SU-DHL-6 (cell line): ENCODE measurements around the gene ASB15.

Source experiments
- H2AFZ ChIP-seq: fragments of 200-600 bp; sonication (generic); 2 replicates; pipeline ENCODE4 v1.6.1; 2014; ENCODE audit warnings: low read depth, mild to moderate bottlenecking, moderate library complexity, mixed read lengths, antibody characterized with exemption, low read length; ENCODE audit not compliant: severe bottlenecking
- H3F3A ChIP-seq: fragments of 200-600 bp; shearing (Covaris generic); 2 replicates; pipeline ENCODE4 v1.6.0; 2016; ENCODE audit warnings: antibody characterized with exemption, mild to moderate bottlenecking; ENCODE audit not compliant: insufficient read depth
- H3K27ac ChIP-seq: fragments of 200-600 bp; sonication (generic); 2 replicates; pipeline ENCODE4 v1.5.1; 2016; ENCODE audit warnings: low read depth, mild to moderate bottlenecking, low read length, moderate library complexity, mixed read lengths
- H3K27me3 ChIP-seq: fragments of 200-600 bp; sonication (generic), shearing (Covaris generic); 2 replicates; pipeline ENCODE4 v1.6.0; 2014; ENCODE audit warnings: mild to moderate bottlenecking, low read length
- H3K36me3 ChIP-seq: fragments of 200-600 bp; sonication (generic); 2 replicates; pipeline ENCODE4 v1.6.1; 2014; ENCODE audit warnings: mild to moderate bottlenecking, low read length, mixed read lengths
- H3K4me2 ChIP-seq: fragments of 300-600, 200-600 bp; shearing (Covaris generic), sonication (generic); 2 replicates; pipeline ENCODE4 v1.6.0; 2014; ENCODE audit warnings: low read length, low read depth, mild to moderate bottlenecking; ENCODE audit not compliant: poor library complexity, severe bottlenecking
- H3K4me3 ChIP-seq: fragments of 200-600 bp; sonication (generic); 2 replicates; pipeline ENCODE4 v1.5.1; 2014; ENCODE audit warnings: antibody characterized with exemption, low read length, mild to moderate bottlenecking, mixed read lengths; ENCODE audit not compliant: insufficient read depth, poor library complexity, severe bottlenecking
- H3K79me2 ChIP-seq: fragments of 200-600 bp; sonication (generic); 2 replicates; pipeline ENCODE4 v1.6.1; 2014; ENCODE audit warnings: mild to moderate bottlenecking, low read length, moderate library complexity; ENCODE audit not compliant: insufficient read depth
- H3K9ac ChIP-seq: fragments of 200-600 bp; sonication (generic); 2 replicates; pipeline ENCODE4 v1.7.0; 2014; ENCODE audit warnings: mild to moderate bottlenecking, low read length
- H3K9me2 ChIP-seq: fragments of 200-600 bp; sonication (generic); replicated peaks from 2 replicates; pipeline ENCODE4 v1.6.1; 2014; ENCODE audit warnings: low read length; ENCODE audit not compliant: insufficient read depth
- H3K9me3 ChIP-seq: fragments of 200-600 bp; sonication (generic); 2 replicates; pipeline ENCODE4 v1.6.1; 2014; ENCODE audit warnings: low read length, mixed read lengths; ENCODE audit not compliant: insufficient read depth
- H4K20me1 ChIP-seq: fragments of 200-600 bp; sonication (generic); 2 replicates; pipeline ENCODE4 v1.6.1; 2014; ENCODE audit warnings: low read depth, mild to moderate bottlenecking, antibody characterized with exemption, low read length, moderate library complexity, mixed read lengths
- CTCF ChIP-seq: fragments of 200-600 bp; sonication (generic); IDR thresholded peaks from one replicate; pipeline ENCODE4 v1.5.1; 2017; ENCODE audit warnings: antibody characterized with exemption, mild to moderate bottlenecking, low read length, moderate library complexity; ENCODE audit not compliant: insufficient read depth, poor library complexity, severe bottlenecking
- EZH2phosphoT487 ChIP-seq: fragments of 200-600 bp; sonication (generic), shearing (Covaris generic); conservative IDR thresholded peaks from 2 replicates; pipeline ENCODE4 v1.6.1; 2018; ENCODE audit warnings: mild to moderate bottlenecking, antibody characterized with exemption, low read length, moderate library complexity, mixed read lengths

ASB15 gene

GRCh38 chr7:123581162-123581459 lies 20.5 kb upstream of the ASB15 start:
- H2AFZ ChIP-seq, result no peak overlapping the region
- H3K4me2 ChIP-seq, result no peak overlapping the region
- no peaks in the 10 kb centered on the region for H3K9me2 ChIP-seq
- H3K79me2 ChIP-seq, result no peaks in the 10 kb centered on the region
- no peaks in the 10 kb centered on the region for H3K36me3 ChIP-seq
- no peak overlapping the region for H3K27ac ChIP-seq
- TF ChIP-seq EZH2phosphoT487 (no peak), CTCF (no peak)
- H3K27me3 ChIP-seq, result no peaks in the 10 kb centered on the region
- H3K9ac ChIP-seq, result no peak overlapping the region
- H3K4me3 ChIP-seq, result no peak overlapping the region
- no peaks in the 10 kb centered on the region; the same call in 1 of the 2 replicates for H4K20me1 ChIP-seq
- H3F3A ChIP-seq, result no peaks in the 10 kb centered on the region
- no peaks in the 10 kb centered on the region for H3K9me3 ChIP-seq

DNA sequence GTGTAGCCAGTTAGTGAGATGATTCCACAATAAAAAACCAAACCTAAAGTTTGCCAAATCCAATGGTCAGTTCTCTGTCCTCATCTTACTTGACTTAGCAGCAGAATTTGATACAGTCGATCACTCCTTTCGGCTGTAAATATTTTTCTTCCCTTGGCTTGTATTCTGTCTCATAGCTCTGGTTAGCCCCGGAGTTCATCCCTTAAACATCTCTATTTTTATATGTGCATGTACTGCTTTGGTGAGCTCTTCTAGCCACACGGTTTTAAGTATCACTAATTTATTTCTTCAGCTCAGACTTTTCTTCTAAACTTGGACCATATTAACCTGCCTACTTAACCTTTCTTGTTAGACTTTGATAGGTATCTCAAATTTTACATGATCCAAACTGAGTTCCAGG lies 17.8 kb upstream of the ASB15 start:
- no peak overlapping the region for H3K4me2 ChIP-seq
- no peaks in the 10 kb centered on the region for H3K79me2 ChIP-seq
- no peaks in the 10 kb centered on the region; the same call in 1 of the 2 replicates for H4K20me1 ChIP-seq
- TF ChIP-seq EZH2phosphoT487 (no peak), CTCF (no peak)
- no peaks in the 10 kb centered on the region for H3K36me3 ChIP-seq
- H3K9me2 ChIP-seq, result no peaks in the 10 kb centered on the region
- no peaks in the 10 kb centered on the region for H3K9me3 ChIP-seq
- H3K4me3 ChIP-seq, result no peak overlapping the region
- H3K27ac ChIP-seq, result no peak overlapping the region
- no peak overlapping the region for H2AFZ ChIP-seq
- no peaks in the 10 kb centered on the region for H3F3A ChIP-seq
- no peaks in the 10 kb centered on the region for H3K27me3 ChIP-seq
- H3K9ac ChIP-seq, result no peak overlapping the region

- no peak overlapping the region for H3K4me2 ChIP-seq
- no peaks in the 10 kb centered on the region for H3K36me3 ChIP-seq
- no peak overlapping the region for H3K9ac ChIP-seq
- H3K9me2 ChIP-seq, result no peaks in the 10 kb centered on the region
- no peaks in the 10 kb centered on the region for H3K27me3 ChIP-seq
- H2AFZ ChIP-seq, result no peak overlapping the region
- no peaks in the 10 kb centered on the region for H3K79me2 ChIP-seq
- H3F3A ChIP-seq, result no peaks in the 10 kb centered on the region
- H3K27ac ChIP-seq, result no peak overlapping the region
- no peaks in the 10 kb centered on the region for H3K9me3 ChIP-seq
- TF ChIP-seq EZH2phosphoT487 (no peak), CTCF (no peak)
- H4K20me1 ChIP-seq, result no peaks in the 10 kb centered on the region
- no peak overlapping the region for H3K4me3 ChIP-seq
Observed at GRCh38 chr7:123588376-123588775, 13.2 kb upstream of the ASB15 start.

DNA sequence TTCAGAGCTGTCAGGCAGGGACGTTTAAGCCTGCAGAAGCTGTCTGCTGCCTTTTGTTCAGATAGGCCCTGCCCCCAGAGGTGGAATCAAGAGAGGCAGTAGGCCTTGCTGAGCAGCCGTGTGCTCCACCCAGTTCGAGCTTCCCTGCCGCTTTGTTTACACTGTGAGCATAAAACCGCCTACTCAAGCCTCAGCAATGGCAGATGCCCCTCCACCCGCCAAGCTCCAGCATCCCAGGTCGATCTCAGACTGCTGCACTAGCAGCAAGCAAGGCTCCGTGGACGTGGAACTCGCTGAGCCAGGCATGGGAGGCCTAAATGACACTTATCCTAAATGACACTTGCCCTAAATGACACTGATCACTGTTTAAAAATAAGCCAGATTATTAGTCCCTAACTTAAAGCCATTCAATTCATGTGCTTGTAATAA lies 6.8 kb upstream of the ASB15 start:
- H3K4me2 ChIP-seq, result no peak overlapping the region
- no peaks in the 10 kb centered on the region for H3K9me2 ChIP-seq
- H4K20me1 ChIP-seq, result no peaks in the 10 kb centered on the region
- no peaks in the 10 kb centered on the region for H3F3A ChIP-seq
- no peak overlapping the region for H3K27ac ChIP-seq
- no peaks in the 10 kb centered on the region for H3K36me3 ChIP-seq
- TF ChIP-seq EZH2phosphoT487 (no peak), CTCF (no peak)
- H3K27me3 ChIP-seq, result no peaks in the 10 kb centered on the region
- no peaks in the 10 kb centered on the region for H3K9me3 ChIP-seq
- no peak overlapping the region for H3K9ac ChIP-seq
- H3K79me2 ChIP-seq, result no peaks in the 10 kb centered on the region
- H3K4me3 ChIP-seq, result no peak overlapping the region
- no peak overlapping the region for H2AFZ ChIP-seq
